Inflammatory macrophage (primary cell): ENCODE data around the gene SYCN.

Experiments used
- DNase-seq, 2 donors: peaks; one replicate each; pipeline ENCODE4 v3.0.0-alpha.2; 2020 to 2022

Gene SYCN

DNA sequence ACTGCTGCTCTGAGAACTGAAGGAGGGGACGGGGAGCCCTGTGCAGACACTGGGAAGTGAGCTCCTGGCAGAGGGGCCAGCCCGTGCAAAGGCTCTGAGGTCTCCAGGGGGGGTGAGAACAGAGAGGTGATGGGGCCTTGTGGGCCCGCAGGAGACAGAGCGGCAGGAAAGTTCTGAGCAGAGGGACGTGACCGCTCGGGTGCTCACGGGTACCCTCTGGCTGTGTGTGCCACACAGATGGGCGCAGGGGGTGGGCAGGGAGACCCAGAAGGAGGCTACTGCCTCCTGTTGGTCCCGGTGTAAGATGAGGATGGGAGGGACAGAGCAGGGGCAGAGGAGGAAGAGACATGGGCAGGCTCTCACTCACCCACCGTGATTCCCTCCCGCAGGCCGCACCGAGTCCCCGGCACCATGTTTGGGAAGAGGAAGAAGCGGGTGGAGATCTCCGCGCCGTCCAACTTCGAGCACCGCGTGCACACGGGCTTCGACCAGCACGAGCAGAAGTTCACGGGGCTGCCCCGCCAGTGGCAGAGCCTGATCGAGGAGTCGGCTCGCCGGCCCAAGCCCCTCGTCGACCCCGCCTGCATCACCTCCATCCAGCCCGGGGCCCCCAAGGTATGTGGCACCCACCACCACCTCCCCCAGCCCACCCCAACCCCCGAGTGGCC lies 34.8 kb downstream of the SYCN start:
- no peak for DNase-seq

DNA sequence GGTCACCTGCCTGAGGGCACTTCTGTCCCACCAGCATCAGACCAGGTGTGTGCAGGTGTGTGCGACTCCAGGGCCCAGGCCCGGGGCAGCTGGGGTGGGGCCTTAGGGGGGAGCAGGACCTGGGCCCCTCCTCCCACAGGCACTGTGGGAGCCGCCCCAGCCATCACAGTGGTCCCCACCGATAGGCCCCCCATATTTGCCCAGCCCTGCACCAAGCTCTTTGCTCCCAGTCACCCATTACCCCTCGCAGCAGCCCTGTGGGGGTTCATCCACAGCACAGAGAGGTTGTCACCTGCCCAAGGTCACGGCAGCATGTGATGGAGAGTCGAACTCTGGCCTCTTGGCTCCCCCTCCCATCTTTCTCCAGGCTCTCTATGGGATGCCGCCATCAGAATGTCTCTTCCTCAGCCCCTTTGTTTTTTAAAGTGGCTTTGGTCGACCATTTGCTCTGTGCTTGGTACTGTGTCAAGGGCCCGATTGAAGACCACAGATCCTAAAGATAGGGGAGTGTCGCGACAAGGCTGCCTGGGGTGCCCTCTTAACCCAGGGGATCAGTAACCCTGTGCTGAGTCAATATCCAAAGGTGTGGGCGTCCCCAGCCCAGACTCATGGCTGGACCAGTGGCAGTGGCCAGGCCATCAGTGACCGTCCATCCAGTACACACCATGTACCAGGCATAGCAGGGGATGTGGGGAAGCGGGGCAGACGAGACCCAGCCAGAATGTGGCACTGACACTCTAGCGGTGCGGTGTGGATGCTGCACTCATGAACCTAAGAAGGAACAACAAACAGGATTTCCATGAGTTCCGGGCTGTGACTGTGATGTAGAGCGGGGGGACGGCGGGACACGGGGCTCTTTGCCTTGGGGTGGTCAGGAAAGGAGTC lies 35.6 kb downstream of the SYCN start:
- no peak for DNase-seq

DNA sequence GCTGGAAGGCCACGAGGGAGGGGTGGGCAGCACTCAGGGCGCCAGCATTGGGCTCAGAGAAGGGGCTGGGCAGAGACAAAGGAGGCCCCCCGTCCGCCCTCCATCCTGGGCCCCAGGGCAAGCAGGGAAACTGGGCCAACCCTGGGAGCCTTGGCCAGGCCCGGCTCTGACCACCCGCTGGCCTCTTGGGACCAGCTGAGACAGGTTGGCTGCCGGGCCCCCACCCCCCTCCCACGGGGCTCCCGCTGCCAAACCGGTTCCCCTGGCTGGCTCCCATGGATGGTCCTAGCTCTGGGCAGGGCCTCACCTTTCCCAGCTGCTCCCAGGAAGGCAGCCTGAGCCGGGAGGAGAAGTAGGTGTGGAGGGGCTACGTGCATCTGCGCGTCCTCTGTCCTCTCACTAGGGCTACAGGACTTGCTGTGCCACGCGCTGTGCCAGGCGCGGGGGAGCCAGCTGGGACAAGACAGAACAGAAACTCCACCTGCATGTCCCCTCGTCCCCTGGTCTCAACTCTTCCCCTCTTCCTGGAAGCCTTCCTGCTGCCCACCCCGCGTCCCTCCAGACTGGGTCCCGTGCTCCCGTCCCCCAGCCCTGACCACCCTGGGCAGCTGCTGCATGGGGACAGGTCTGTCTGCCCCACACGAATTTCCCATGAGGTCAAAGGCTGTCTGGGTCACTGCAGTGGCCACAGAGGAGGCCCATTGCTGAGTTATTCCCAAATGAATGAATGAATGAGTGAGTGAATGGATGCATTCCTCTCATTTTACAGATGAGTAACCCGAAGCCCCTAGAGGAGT lies 36.4 kb downstream of the SYCN start:
- no peak for DNase-seq

DNA sequence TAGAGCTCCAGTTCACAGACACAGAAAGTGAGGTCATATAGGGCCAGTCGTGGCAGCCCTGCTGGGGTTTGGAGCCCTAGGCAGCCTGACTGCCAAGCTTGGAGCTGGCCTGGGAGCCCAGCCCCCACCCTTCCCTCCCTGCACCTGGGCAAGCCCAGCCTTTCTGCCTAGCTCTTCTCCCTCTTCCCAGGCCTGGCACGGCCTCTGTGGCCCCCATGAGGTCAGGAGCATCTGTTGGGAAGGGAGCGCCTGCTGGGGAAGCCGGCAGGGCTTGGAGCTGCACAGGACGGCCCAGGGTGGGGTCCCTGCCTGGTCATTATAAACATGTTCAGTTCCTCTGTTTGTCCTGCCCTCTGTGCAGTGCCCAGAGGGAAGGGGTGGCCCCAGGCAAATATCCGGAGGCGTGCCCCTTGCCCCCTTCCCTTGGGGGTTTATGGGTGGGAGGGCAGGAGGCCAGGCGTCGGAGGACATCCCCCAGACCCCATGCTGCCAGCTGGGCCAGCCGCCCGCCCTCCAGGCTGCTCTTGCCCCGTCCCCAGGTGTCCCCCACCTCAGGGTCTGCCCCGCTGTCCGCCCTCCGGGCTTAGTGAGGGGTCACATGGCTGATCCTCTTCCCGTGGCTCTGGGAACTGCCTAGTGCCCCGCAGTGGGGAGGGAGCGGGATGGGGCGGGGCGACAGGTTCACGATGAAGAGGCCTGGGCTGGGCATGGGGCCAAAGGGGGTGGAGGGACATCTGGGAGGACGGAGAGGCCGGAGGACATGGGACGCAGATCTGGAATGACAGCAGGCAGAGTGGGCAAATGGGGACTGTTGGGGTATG lies 37.3 kb downstream of the SYCN start:
- DNase-seq, result no peak

DNA sequence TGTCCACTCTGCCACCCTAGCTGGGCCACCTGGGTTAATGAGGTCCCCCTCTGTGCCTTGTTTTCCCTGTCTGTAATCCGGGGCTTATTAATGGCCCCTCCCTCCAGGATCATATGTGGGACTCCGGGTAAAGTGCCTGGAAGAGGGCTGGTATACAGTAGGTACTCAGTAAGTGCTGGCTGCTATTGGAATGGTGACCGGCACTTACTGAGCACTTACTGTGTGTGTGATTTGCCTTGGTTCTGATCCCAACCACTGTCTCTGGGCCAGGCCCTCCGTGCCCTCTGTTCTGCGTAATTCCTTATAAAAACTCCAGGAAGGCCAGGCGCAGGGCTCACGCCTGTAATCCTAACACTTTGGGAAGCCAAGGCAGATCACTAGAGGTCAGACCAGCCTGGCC lies 38.2 kb downstream of the SYCN start:
- DNase-seq, result no peak

DNA sequence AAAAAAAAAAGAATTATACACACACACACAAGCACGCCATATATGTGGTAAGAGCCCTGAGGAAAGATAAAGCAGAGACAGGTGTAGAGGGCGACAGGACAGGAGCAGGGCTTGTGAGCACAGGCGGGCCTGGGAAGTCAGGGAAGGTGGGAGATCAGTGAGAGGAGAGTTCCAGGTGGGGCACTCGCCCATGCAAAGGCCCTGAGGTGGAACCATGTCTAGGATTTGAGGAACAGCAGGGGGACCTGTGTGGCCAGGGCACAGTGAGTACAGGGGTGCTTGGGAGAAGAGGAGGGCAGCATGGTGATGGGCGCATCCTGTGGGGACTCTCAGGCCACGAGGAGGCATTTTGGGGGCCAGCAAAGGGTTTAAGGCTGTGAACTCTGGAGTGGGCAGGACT lies 39.8 kb downstream of the SYCN start:
- no peak for DNase-seq

DNA sequence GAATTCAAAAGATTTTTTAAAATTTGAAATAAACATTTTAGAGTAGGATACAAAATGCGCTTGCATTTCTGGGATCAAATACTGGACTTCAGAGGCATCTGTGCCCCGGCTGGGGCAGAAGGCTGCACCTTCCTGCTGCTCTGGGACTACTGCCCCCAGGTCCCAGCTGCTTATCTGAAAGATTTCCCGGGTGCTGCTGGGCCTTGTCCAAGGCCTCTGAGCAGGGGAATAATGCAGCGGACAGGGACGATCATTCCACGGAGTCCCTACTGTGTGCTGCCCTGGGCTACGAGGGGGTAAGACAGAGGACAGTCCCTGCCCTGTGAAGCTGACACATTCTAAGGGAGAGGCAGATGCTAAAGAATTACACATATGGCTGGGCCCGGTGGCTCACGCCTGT lies 40.4 kb downstream of the SYCN start:
- no peak for DNase-seq

DNA sequence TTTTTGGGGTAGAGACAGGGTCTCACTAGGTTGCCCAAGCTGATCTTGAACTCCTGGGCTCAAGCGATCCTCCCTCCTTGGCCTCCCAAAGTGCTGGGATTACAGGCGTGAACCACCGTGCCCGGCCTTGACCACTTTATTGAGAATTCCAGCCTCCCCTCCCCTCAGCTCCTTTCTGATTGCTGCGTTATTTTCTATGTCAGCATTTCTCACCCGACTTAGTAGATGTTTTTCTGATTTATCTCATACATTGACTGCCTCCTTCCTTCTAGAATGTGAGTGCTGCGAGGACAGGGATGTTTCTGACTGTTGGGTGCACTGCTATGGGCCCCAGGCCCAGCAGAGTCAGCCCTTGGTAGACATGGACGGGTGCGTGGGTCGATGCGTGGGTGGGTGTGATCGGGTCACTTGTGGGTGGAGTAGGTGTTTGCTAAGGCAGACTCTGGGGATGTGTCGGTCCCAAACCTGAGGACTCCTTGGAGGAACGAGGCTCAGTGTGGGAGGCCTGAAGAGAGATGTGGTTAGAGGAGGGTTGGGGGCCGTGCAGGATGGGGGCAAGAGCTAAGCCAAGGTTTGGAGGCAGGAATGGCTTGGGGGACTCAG lies 41.5 kb downstream of the SYCN start:
- DNase-seq, result no peak

DNA sequence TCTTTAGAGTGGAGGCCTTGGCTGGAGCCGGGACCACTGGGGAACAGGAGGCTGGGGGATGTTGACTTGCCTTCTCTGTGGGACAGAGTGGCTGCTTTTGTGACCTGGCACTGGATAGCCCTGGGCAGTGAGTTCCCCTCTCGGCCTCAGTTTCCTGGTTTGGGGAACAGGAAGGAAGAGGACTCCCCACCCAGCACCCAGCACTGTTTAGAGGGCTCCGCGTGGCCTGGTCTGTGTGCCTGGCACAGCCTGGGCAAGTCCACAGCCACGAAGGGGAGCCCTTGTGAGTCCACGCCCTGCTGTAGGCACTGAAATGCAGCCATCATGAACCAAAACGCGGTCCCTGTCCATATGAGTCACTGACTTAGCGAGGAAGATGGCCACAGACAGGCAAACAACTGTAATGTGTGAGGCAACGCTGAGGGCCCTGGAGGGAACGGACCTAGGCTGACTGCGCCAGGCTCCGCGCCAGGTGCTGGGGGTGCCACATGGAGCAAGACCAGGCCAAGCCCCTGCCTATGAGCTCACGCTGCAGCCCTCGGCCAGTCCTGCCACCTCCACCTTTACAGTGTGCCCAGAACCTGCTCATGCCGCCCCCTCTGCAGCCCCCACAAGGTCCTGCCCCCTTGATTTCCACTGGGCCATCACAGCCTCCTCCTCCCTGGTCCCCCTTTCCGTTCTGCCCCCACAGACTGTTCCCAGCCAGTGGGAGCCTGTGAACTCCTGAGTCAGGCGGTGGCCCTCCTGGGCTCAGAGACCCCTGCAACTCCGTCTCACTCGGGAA lies 43.0 kb downstream of the SYCN start:
- peak in 1 of 2 donors; percentile 6 for DNase-seq

DNA sequence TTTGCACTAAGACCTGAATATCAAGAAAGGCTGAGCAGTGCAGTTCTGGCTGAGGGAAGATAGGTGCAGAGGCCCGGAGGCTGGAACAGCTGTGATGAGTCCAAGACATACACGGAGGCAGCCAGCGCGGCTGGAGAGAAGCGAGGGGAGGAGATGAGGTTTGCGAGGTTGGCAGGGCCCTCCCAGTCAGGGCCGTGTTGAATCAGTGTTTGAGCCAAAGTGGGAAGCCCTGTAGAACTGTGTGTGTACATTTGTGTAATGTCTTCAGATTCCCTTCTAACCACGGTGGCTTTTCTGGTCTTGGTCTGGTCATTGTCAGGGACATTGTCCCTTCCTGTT lies 43.6 kb downstream of the SYCN start:
- DNase-seq, result peak in 1 of 2 donors; percentile 14

DNA sequence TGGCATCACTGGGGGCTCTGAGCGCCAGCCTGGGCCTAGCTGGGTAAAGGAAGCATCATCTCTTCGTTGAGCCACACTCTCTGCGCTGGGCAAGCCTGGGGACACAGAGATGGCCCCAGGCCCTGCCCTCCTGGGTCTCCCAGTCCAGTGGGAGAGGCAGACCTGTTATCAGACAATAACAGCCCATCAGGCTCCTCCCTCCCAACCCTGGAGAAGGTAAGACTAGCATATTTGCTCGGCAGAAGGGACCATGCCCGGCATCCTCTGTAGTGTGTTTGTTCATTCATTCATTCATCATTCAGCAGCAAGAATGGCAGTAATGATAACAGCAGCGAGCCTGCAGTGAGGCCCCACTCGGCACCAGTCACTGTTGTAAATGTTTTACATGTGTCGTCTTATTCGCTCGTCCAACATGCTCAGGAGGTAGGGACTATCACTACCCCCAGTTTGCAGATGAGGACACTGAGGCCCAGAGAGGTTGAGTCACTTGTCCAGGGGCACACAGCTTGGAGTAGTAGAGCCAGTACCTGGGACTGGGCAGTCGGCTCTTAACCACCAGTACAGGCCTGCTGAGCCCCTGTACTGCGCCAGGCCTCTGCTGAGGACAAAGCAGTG lies 45.3 kb downstream of the SYCN start:
- no peak for DNase-seq

DNA sequence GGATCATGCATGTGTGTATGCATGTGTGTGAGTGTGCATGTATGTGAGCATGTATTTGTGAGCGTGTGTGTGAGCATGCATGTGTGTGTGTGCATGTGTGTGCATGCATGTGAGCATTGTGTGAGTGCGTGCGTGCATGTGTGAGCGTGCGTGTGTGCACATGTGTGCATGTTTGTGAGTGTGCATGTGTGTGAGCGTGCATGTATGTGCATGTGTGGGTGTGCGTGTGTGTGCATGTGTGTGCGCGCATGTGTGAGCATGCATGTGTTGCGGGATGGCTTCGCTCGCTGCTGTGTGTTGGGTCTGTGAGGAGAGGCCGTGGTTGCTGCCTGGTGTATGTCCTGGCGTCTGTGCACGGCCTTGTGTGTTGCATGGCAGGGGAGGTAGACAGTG lies 46.1 kb downstream of the SYCN start:
- no peak for DNase-seq

DNA sequence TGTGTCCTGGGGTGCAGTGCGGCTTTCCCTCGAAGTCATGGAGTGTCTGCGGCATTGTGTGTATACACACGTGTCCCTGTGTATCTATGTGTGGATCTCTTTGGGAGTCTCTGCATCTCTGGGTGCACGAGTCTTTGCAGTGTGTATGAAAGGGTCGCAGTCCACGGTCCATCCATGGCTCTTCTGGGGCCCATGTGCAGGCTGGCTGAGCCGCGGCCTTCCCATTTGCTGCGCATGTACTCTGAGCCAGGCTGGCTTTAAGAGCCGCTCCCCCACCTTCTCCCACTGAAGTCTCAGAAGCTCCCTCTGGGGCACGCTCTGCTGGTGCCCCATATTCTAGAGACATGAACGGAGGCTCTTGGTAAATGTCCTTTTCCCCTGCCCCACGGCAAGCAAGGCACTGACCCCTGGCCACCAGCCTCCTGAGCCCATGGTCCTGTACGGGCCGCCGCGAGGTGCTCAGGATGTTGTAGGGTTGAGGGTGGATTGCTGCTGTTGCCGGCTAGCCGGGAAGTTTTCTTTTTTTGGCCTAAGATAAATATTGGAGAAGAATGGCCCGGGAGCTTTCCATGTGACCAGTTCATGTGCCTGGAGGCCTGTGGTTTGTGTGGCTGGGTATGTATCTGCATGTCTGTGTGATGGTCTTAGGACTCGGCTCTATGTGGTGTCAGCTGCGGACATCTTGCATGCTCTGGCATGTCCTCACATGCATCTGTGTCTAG lies 46.6 kb downstream of the SYCN start:
- DNase-seq, result no peak

DNA sequence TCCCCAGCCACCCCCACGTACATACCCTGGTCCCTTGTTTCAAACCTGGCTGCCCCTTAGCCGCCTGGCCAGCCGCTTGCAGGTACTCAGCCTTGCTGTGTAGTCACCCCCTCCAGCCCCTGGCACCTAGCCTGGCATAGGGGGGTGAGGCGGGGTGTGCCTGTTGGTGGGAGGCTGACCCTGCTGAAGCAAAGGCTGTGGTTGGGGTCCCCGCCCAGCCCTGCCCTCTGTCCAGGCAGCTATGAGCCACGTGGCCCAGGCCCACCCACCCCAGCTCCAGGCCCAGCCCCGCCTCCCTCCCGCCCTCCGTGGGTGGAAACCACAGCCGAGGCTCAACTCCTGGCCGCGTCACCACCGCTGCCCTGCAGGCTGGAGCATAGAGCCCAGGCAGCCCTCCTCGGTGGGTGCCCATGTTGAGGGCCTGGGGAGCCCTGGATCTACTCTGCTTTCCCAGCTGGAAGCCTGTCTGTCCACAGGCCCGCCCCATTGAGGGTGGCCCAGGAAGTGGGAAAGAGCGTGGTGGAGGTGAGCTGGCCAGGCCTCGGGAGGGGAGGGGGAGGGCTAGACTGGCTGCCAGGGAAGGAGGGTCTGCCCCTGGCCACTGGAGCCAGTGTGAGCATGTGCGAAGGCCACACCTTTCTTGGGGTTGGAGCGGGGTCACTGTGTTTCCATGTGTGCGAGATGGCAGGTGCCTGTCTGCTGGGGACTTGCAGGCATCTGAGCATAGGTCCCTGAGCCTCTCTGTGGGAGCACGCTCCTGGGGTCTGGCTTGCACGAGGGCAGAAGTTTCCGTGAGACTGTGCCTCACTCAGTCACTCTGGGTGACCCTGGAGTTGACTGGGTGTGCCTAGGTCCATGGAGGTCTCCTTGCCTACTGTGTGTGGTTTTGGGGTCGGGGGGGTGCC lies 47.5 kb downstream of the SYCN start:
- DNase-seq, result no peak

DNA sequence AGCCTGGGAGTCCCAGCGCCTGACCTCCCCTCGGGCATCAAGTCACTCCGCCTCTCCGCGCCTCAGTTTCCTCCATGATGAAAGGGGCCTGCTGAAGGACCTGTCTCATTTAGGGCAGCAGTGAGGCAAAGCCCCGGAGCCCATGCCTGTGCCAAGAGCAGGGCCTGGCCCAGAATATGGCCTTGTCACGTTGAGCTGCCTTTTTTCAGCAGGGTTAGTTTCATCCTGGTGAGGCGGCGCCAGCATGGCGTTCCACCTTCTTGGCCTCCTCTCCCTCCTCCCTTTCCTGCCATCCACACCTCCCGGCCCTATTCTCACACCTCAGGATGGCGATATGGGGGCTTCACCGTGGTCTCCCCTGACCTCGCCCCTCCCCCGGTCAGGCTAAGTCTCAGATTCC lies 48.3 kb downstream of the SYCN start:
- DNase-seq, result no peak

DNA sequence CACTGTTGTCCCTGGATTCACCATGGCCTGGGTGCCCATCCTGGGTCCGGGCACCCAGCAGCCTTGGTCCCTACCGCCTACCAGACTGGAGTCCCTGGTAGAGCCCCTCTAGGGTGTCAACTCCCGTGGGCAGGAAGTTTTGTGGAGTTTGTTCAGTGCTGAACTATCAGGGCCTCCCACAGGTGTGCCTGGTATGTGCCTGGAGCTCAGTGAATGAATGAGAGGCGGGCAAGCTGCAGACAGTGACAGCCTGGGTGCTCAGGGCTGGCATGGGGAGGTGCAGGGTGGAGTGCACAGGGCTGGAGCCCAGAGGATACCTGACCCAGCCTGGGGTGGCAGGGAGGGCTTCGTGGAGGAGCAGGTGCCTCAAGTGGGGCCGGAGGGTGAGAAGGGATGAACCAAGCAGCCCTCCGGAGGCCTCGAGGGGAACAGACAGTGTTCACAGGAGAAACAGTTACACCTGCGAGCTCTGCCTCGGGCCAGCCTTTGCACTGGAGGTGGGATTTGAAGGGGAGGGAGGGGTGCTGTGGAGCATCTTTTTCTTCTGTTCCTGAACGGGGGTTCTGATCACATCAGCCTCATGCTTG lies 48.9 kb downstream of the SYCN start:
- no peak for DNase-seq

DNA sequence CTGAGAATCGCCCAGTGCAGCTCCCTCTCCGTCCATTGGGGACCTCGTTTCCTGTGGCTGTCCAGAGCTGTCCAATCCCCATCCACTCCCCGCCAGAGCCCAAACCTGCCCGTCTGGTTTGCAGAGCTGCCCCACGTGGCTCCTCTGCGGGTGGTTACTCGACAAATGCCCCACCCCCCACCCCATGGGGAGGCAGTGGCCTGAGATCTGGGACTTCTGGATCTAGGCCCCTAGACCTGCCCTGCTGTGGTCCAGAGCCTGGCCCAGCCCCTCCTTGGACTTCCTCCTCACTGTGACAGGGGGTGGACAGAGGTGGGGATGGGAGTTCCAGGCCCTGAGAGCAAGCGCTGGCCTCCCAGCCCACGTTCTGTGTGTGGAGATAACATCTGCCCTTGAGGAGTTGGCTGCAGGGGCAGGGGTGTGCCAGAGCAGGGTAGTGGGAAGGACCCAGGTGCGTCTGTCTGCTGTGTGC lies 49.4 kb downstream of the SYCN start:
- no peak for DNase-seq

DNA sequence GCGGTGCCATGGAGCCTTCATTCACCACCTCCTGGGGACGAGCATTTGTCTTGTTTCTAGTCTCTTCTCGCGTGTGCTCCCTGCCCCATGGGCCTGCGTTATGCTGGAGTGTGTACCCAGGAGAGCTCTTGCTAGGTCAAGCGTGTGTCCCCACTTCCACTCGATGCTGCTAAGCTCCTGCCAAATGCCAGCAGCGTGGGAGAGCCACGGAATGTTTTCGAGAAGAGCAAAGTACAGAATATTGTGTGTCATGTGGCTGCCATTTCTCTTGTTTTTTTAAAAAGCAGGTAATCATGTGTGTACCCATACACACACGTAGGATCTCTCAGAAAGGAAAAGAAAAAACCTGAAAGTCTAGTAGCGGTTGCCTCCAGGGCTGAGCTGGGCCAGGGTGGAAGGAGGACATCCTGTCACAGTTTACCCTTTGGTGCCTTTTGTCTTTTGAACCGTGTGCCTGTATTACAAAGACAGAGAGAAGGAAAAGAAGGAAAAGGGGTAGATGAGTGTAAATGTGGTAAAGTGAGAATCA lies 49.9 kb downstream of the SYCN start:
- no peak for DNase-seq
